K562 (cell line): ENCODE results near the gene POLDIP3. TPM values are rescaled to one million over a fixed set of nuclear protein-coding genes. Genes with fewer than 3 reads are reported as not detected.
A peak's percentile ranks its signal among the peaks of the same experiment; 100 is the strongest.

Experiments used
- AFF4 ChIP-seq: sonication (generic); formaldehyde crosslinking; IDR thresholded peaks from 2 replicates; pipeline ENCODE4 v1.8.0; 2023; ENCODE audit warnings: mild to moderate bottlenecking, missing genetic modification reagents
- CHCHD3 ChIP-seq: fragments of 250-450 bp; sonication (Bioruptor Pico); IDR thresholded peaks from 2 replicates; pipeline ENCODE4 v2.1.2; 2022; ENCODE audit warnings: mild to moderate bottlenecking
- GTF2B ChIP-seq: IDR thresholded peaks from 2 replicates; pipeline ENCODE4 v1.6.1; 2011; ENCODE audit not compliant: insufficient read length; ENCODE audit errors: extremely low read depth
- GTF2F1 ChIP-seq: IDR thresholded peaks from 2 replicates; pipeline ENCODE4 v1.6.1; 2011; ENCODE audit warnings: low read depth, low read length, improper control_type of control experiment
- HDAC3 ChIP-seq: fragments of 450-650 bp; IDR thresholded peaks from 2 replicates; pipeline ENCODE4 v1.6.1; 2018; ENCODE audit warnings: borderline replicate concordance, mild to moderate bottlenecking, moderate library complexity; ENCODE audit not compliant: partially characterized antibody
- L3MBTL2 ChIP-seq: fragments of 450-650 bp; IDR thresholded peaks from 2 replicates; pipeline ENCODE4 v1.6.1; 2016; ENCODE audit warnings: mild to moderate bottlenecking, moderate library complexity
- OTX1 ChIP-seq: fragments of 450-650 bp; formaldehyde crosslinking; IDR thresholded peaks from 2 replicates; pipeline ENCODE4 v1.4.0; 2022; ENCODE audit warnings: mild to moderate bottlenecking
- PHB2 ChIP-seq: fragments of 450-650 bp; IDR thresholded peaks from 2 replicates; pipeline ENCODE4 v1.6.1; 2017; ENCODE audit warnings: low read depth
- PHF8 ChIP-seq: fragments of 200-600 bp; sonication (generic); IDR thresholded peaks from 2 replicates; pipeline ENCODE4 v1.6.1; 2012; ENCODE audit warnings: mixed run types, mild to moderate bottlenecking, inconsistent platforms, low read length, moderate library complexity, borderline replicate concordance
- PREB ChIP-seq: sonication (generic); formaldehyde crosslinking; IDR thresholded peaks from 2 replicates; pipeline ENCODE4 v1.8.1; 2023; ENCODE audit warnings: mild to moderate bottlenecking, missing genetic modification reagents
- RBM15 ChIP-seq: fragments of 200-400 bp; formaldehyde crosslinking; IDR thresholded peaks from 2 replicates; pipeline ENCODE4 v1.6.1; 2018; ENCODE audit warnings: mild to moderate bottlenecking, low read length, moderate library complexity; ENCODE audit not compliant: insufficient read depth
- SIX5 ChIP-seq, 2 experiments: IDR thresholded peaks; 2 replicates each; pipeline ENCODE4 v1.6.1; 2011; ENCODE audit warnings: low read length in 2 of 2, borderline replicate concordance in 1 of 2, low read depth in 1 of 2, mild to moderate bottlenecking in 1 of 2, moderate library complexity in 1 of 2; ENCODE audit not compliant: insufficient read depth in 1 of 2
- SP2 ChIP-seq: IDR thresholded peaks from 2 replicates; pipeline ENCODE4 v1.6.1; 2011; ENCODE audit warnings: mild to moderate bottlenecking, low read depth, low read length, moderate library complexity; ENCODE audit not compliant: poor library complexity, severe bottlenecking; ENCODE audit errors: extremely low read depth
- SRSF9 ChIP-seq: fragments of 200-400 bp; formaldehyde crosslinking; IDR thresholded peaks from 2 replicates; pipeline ENCODE4 v1.6.1; 2017; ENCODE audit warnings: low read depth, low read length, borderline replicate concordance
- STAT6 ChIP-seq: sonication (generic); formaldehyde crosslinking; IDR thresholded peaks from 2 replicates; pipeline ENCODE4 v1.8.1; 2023; ENCODE audit warnings: mild to moderate bottlenecking, missing genetic modification reagents
- ZNF3 ChIP-seq: fragments of 250-450 bp; sonication (Bioruptor Pico); IDR thresholded peaks from 2 replicates; pipeline ENCODE4 v1.5.0; 2021; ENCODE audit warnings: mild to moderate bottlenecking, moderate library complexity
- ZNF561 ChIP-seq: fragments of 450-650 bp; formaldehyde crosslinking; conservative IDR thresholded peaks from 2 replicates; pipeline ENCODE4 v1.4.0; 2020; ENCODE audit warnings: mild to moderate bottlenecking, moderate library complexity
- ZNF644 ChIP-seq: fragments of 200-800 bp; sonication (Bioruptor generic); IDR thresholded peaks from 2 replicates; pipeline ENCODE4 v1.6.1; 2016; ENCODE audit warnings: low read depth, missing genetic modification characterization, missing compliant biosample characterization
- polyA plus RNA-seq, 8 experiments: library from polyadenylated mRNA; depleted of rRNA in 4 of 8; stranded (reverse) in 5 of 8; unstranded in 3 of 8; fragments of >200 nt; fragmentation: Nextera tagmentation in 2 of 8; fragmentation: Illumina TruSeq in 1 of 8; extraction: Ambion mirVana in 2 of 8; extraction: Trizol in 1 of 8; gene quantifications; 2 replicates each; pipeline versions ENCODE4 v1.2.1 to v1.2.3, GENCODE V29; 2011 to 2014; ENCODE audit warnings: inconsistent platforms in 1 of 8, missing spikeins in 1 of 8
- total RNA-seq, 7 experiments: library from RNA; depleted of rRNA in 6 of 7; stranded (reverse); fragments of >200 nt in 6 of 7; fragmentation: Illumina TruSeq in 2 of 7; extraction: Trizol in 2 of 7; gene quantifications; 2 replicates each; pipeline versions ENCODE4 v1.2.1 to v1.2.3, GENCODE V29; 2011 to 2021; ENCODE audit warnings: low replicate concordance in 1 of 7

Gene POLDIP3
- total and polyA plus RNA-seq, 9 of the 15 experiments (the other 6 are each of a cell fraction or from before 2014, with no cell fraction given), result 14.3 to 53.0 (median 26.3) TPM

- peak; percentile 43; the same call in 1 of the 2 replicates for TF ChIP-seq OTX1 (CRISPR knock-in tag)
- TF ChIP-seq PREB (CRISPR knock-in tag), result no peak
- TF ChIP-seq GTF2B, result no peak
- TF ChIP-seq SP2, result no peak
- TF ChIP-seq ZNF3 (CRISPR knock-in tag), result no peak
- no peak for TF ChIP-seq SIX5 (IDR thresholded peaks at IDR 0.05; ENCODE audit: borderline replicate concordance in 1 of 2, insufficient read depth in 1 of 2, low read depth in 1 of 2, low read length in 2 of 2)
- TF ChIP-seq L3MBTL2, result no peak
- no peak for TF ChIP-seq ZNF644 (tag)
- peak; percentile 32; the same call in 1 of the 2 replicates for TF ChIP-seq PHF8
- no peak for TF ChIP-seq PHB2
- no peak for TF ChIP-seq GTF2F1
- no peak for TF ChIP-seq AFF4 (CRISPR knock-in tag)
- no peak for TF ChIP-seq SRSF9
- TF ChIP-seq RBM15, result no peak
- no peak for TF ChIP-seq ZNF561 (CRISPR knock-in tag)
- TF ChIP-seq HDAC3, result no peak
- no peak for TF ChIP-seq STAT6
- TF ChIP-seq CHCHD3 (CRISPR knock-in tag), result no peak
These were observed 33.9 kb upstream of the POLDIP3 start (continued) for GRCh38 chr22:42648368-42649245.
